HG03060 (cell line): ENCODE measurements around the gene TRIM17.

Experiments used
- ATAC-seq: cut with Tn5 transposase; IDR thresholded peaks from one replicate; pipeline ENCODE4 v1.9.1; 2021; ENCODE audit warnings: low read depth, moderate number of reproducible peaks; ENCODE audit not compliant: unreplicated experiment

TRIM17 gene

GRCh38 chr1:228423404-228424053 lies 6.9 kb upstream of the TRIM17 start:
- ATAC-seq, result no peak

- no peak for ATAC-seq
These were observed 4.5 kb upstream of the TRIM17 start for GRCh38 chr1:228420968-228421826.

- ATAC-seq, result no peak
These were observed 982 bp upstream of the TRIM17 start for GRCh38 chr1:228417483-228418203.

- ATAC-seq, result no peak
These were observed 400 bp upstream of the TRIM17 start for GRCh38 chr1:228417061-228417460.

GRCh38 chr1:228415853-228416216 lies 826 bp downstream of the TRIM17 start:
- ATAC-seq, result no peak

GRCh38 chr1:228415221-228415620 lies 1.4 kb downstream of the TRIM17 start:
- no peak for ATAC-seq

GRCh38 chr1:228414511-228415211 lies 2.0 kb downstream of the TRIM17 start:
- no peak for ATAC-seq

GRCh38 chr1:228413241-228414010 lies 3.2 kb downstream of the TRIM17 start:
- ATAC-seq, result no peak

GRCh38 chr1:228411548-228412430 lies 4.9 kb downstream of the TRIM17 start:
- ATAC-seq, result no peak

GRCh38 chr1:228411121-228411520 lies 5.5 kb downstream of the TRIM17 start:
- no peak for ATAC-seq

- ATAC-seq, result no peak
These were observed 6.0 kb downstream of the TRIM17 start for GRCh38 chr1:228410671-228411070.

GRCh38 chr1:228410015-228410414 lies 6.6 kb downstream of the TRIM17 start:
- no peak for ATAC-seq

- ATAC-seq, result no peak
These were observed 7.5 kb downstream of the TRIM17 start for GRCh38 chr1:228408869-228409805.

GRCh38 chr1:228408041-228408868 lies 8.4 kb downstream of the TRIM17 start:
- no peak for ATAC-seq

- ATAC-seq, result no peak
These were observed 9.3 kb downstream of the TRIM17 start for GRCh38 chr1:228407106-228408040.

GRCh38 chr1:228405979-228406228 lies 10.8 kb downstream of the TRIM17 start:
- ATAC-seq, result no peak
